GM19395 (cell line): Measurements from ENCODE around the gene TSPAN5.
"Not testable (repeated sequence)": the region's sequence is repeated elsewhere in the genome, so short reads cannot be mapped to it uniquely, and the experiment has no call there.

Experiments
- ATAC-seq: cut with Tn5 transposase; IDR thresholded peaks from one replicate; pipeline ENCODE4 v1.9.1; 2021; ENCODE audit warnings: mild to moderate bottlenecking, moderate library complexity; ENCODE audit not compliant: unreplicated experiment

TSPAN5 gene

GRCh38 chr4:98504091-98504490 lies 154.3 kb downstream of the TSPAN5 start:
- no peak for ATAC-seq

DNA sequence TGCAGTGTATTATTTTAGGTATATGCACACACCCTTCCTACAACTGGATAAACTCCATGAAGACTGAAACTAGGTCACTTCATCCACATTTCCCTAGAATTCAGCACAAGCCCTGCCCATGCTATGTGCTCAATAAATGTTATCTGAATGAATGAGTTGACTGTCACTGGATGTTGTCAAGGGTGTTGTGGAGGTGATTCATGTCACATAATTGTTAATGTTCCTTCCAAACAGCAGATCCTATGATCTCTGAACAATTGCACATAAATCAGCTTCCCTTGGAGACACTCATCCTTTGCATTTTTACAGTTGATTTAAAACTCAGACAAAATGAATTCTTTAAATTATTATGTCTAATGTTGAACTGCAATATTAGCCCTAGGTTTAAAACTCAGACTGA lies 154.7 kb downstream of the TSPAN5 start:
- no peak for ATAC-seq

DNA sequence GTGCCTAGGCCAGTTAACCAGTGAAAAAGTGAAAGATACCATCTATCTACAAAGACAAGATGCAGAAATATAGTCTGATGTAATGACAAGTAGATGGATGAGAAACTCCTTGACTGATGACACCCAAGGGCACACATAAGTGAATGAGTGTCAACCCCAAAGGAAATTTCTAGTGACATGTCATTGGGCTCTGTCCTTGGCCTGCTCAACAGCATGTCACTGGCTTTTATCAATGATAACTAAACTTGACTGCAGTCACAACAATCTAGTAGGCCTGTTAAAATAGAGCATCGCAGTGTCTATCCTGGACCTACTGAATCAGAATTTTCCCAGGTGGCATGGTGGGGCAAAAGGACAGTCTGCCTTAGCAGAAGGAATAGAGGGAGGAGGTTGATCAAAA lies 155.8 kb downstream of the TSPAN5 start:
- ATAC-seq: no peak

DNA sequence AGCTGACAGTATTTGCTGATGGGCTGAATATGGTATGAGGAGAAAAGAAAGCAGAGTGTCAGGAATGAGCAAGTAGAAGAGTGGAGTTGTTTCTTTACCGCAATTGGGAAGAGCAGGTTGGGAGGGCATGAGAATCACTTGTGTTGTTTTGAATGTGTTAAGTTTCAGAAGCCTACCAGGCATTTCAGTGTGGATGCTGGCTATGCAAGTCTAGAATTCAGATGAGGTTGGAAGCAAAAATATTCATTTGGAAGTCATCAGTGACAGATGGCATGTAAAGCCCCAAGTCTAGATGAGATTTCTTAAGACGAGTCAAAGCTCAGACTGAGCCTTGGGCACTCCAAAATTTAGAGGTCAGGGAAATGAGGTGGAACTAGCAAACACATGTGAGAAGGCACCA lies 156.4 kb downstream of the TSPAN5 start:
- ATAC-seq: no peak

DNA sequence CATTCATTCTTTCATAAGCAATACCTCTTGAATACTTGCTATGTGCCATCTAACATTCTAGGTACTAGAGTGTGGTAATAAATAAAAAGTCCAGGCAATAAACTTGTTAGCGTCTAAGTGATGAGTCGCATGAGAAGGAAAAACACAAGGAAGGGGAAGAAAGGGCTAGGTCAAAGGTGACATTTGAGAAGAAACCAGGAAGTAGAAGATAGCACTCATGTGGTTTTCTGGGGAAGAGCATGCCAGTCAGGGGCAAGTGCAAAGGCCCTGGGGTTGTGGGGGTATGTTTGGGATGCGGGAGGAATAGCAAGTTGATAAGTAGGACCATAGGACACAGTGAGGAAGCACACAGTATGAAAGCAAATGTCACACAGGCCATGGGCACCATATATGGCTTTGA lies 157.0 kb downstream of the TSPAN5 start:
- no peak for ATAC-seq

GRCh38 chr4:98498774-98499173 lies 159.6 kb downstream of the TSPAN5 start:
- no peak for ATAC-seq

- no peak for ATAC-seq
These were observed 162.1 kb downstream of the TSPAN5 start for GRCh38 chr4:98496152-98496845.

DNA sequence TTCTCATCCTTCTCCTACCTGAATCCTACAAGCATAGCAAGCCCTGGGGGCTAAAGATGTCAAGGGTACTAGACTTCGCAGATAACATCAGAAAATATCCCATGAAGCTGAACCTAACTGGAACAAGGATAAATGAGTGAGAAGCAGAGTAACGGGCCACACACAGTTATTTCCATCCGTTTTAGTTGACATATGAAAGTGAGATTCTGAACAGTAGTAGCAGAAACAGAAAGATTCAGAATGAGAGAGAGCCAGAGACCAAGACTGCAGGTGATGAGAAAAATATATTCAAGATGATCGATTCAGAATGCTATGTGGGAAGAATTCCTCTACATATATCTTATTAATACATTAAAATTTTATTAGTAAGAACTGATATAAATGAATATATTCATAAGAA lies 165.1 kb downstream of the TSPAN5 start:
- peak; percentile 83 for ATAC-seq

DNA sequence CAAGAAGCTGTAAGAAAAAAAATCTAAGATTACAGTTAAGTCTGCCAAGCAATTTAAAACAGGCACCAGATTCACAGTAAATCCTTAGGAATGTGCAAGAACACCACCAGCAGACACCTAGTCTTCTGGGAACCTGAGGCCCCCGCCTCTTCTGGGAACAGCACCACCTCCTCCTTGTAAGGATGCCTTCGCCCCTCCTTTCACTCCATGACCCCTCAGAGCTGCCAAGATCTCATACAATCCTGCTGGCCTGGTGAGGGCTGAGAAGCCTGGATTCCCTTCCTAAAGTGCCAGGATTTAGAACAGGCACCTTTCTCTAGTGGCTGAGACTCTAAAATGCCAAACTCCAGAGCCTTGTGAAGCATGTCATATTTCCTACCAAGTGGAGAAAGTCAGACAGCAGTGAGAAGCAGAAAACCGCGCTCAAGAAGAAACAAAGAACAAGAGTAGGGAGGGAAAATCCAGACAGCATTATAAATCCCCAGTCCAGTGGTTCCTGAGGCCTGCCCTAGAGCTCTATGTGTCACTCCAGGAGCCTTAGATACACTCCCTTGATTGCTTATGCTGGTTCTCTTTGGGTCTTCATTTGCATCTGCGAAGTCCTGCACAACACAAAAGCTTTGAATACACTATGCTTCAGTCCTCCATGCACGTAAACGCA lies 166.4 kb downstream of the TSPAN5 start:
- no peak for ATAC-seq

GRCh38 chr4:98490251-98490650 lies 168.2 kb downstream of the TSPAN5 start:
- ATAC-seq: no peak

DNA sequence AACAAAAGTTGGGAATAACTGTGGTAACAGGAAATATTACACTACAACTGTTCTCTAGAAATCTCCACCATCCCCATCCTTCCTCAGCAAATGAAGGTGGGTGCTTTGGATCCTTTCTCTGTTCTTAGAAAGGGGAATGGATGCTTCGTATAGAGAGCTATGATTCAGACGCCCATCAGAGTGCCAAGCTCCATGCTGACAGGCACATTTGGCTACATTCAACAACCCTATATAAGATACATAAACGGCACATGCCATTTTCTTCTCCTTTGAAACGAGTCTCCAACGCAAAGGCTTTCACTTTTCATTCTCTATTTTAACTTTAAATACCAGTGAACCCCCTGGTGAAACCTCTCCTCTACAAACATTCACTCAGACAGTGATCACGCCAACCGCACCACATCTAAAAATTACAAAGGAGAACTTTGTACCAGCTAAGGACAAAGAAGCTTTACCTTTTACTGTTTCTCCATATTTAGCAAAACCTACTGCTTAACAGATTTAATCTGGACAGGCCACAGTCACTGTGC lies 172.5 kb downstream of the TSPAN5 start:
- ATAC-seq: no peak

DNA sequence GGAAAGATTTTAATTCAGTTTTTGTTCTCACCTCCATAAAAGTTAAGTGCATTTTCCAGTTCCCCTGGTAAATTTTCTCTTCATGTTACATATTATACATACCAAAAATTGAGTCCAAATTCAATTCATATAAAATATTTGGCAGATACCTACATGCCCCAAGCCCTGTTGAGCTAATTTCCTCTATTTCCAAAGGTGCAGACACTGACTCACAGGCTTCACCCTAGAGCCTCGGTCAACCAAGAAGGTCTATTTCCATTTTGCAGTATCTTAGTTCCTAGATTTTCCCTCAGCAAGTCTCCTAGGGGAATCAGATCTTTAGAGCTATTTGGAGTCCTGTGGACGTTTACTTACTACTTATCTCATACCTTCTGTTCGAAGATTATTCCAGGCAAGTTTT lies 174.4 kb downstream of the TSPAN5 start:
- ATAC-seq: no peak

DNA sequence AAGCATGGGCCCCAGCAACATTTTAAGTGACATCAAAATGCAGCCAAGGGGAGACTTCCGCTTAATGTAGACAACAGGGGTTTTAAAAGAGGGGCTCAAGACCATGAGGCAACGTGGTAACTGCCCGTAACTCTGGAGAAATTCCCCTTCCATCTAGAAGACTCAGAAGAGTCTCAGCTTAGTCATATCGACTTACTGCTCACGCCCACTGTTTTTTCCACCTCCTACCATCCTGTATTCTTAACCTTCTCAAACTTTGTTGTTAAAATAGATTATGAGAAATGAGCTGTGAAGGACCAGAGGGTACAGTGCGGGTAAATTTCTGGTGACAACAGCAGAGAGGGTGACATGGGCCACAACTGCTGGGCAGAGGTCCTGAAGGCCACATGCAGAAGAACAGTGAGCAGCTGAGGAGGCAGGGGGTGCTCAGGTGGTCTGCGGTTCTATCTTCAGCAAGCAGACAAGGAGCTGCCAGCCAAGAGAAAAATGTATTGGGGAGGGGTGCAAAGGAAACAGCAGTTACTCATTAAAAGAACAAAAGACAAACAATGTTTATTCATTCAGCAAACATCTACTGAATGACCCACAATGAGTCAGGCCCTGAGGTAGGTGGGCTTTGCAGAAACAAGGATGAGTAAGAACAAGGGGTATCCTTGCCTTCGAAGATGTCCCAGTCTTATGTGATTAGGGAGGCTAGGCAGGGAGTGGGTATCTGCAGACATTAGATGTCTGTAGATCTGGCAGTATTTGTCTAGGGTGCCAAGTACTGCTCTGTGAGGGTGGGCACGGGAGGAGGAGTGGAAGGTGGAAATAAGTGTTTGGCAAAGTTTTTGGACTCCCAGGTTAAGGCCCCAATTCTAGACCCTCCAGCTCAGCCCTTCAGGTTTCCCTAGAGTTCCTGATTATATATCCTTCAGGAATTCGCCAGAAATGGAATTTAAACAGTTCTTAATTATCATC lies 175.3 kb downstream of the TSPAN5 start:
- ATAC-seq: peak; percentile 92

- peak; percentile 29 for ATAC-seq
These were observed 175.9 kb downstream of the TSPAN5 start for GRCh38 chr4:98482503-98482846.

DNA sequence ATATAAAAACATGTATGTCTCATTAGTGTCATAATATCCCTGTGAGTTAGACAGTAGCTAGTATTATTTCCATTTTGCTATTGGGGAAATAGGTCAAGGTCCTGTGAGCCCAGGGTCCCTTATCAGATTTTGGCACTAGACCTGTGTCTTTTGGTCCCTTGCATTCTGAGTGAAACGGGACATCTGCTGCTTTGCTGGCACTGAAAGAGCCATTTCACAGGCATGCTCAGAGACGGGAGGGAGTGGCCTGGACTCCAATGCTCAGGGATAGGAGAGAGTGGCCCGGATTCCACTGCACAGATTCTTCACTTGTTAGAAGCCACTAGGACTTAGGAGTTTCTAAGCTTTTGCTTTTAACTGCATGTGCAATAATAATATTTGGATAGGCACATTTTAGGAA lies 177.2 kb downstream of the TSPAN5 start:
- ATAC-seq: no peak

- no peak for ATAC-seq
These were observed 177.9 kb downstream of the TSPAN5 start for GRCh38 chr4:98480535-98480934.

GRCh38 chr4:98479590-98479989 lies 178.8 kb downstream of the TSPAN5 start:
- ATAC-seq: not testable (repeated sequence)

DNA sequence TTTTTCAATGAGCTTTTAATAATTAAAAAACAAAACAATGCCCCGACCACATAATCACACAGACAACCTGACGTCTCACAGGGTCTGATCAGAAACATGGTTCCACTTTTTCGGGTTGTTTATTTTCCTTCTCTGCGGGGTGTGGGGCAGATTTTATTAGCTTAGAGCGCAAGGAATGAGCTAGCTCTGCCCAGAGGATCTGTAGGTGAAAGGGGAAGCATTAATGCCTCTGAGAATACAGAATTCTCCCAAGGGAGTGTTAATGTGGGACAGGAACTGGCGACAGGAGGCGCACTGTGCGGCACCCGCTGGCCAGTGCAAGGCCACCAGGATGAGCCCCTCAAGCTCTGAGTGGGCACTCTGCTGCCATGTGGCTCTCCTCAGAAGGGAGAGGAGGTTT lies 181.5 kb downstream of the TSPAN5 start:
- no peak for ATAC-seq

- ATAC-seq: no peak
These were observed 184.0 kb downstream of the TSPAN5 start for GRCh38 chr4:98474408-98474844.

- no peak for ATAC-seq
These were observed 185.4 kb downstream of the TSPAN5 start for GRCh38 chr4:98473046-98473445.

GRCh38 chr4:98470831-98471230 lies 187.6 kb downstream of the TSPAN5 start:
- ATAC-seq: no peak
